ENCODE measurements around the gene PHYHIPL. TPM values are rescaled to one million over a fixed set of nuclear protein-coding genes. Genes with fewer than 3 reads are reported as not detected.

The PHYHIPL gene
- total and polyA plus RNA-seq, 12 donors = 0.03 TPM; not detected in 11

DNA sequence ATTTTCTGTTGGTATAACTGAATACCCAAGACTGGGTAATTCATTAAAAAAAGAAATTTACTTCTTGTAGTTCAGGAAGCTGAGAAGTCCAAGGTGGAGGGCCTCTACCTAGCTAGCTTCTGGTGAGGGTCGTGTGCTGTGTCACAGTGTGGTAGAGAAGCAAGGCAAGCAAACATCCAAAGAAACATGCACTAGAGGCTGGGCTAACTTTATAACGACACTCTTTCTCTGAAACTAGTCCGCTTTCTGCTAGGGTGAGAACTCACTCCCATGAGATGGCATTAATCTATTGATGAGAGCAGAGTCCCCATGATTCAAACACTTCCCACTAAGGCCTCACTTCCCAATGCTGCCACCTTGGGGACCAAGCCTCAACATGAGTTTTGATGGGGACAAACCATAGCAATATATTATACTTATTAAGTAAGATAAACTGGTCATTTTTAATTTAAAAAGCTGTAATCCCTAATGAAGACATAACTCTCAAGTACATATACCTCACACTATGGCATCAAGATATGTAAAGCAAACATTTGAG lies 50.8 kb downstream of the PHYHIPL start:
- ATAC-seq = no peak
- no peaks in the 10 kb centered on the region for H3K36me3 ChIP-seq
- intact Hi-C loops (cut with DNase I) = loop anchor here in 1 of 10 donors (5.0 kb wide), 1 partner anchor 240 kb away; no protein-coding TSS in a partner anchor

DNA sequence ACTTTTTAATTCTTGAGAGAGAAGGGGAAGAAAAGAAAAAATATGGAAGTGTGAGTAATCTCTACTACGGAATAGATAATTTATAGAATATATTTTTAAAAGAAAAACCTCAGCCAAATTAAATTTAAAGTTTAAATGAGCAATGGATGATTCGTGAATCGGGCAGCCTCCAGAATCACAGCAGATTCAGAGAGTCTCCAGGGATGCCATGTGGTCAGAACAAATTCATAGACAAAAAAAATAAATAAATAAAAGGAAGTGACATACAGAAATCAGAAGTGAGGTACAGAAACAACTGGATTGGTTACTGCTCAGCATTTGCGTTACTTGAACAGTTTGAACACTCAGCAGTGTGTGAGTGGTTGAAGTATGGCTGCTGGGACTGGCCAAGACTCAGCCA lies 53.0 kb downstream of the PHYHIPL start:
- intact Hi-C loops (cut with DNase I) = loop anchor here in 1 of 10 donors (5.0 kb wide), 1 partner anchor 238 kb away; no protein-coding TSS in a partner anchor
- H3K27me3 ChIP-seq = no peaks in the 10 kb centered on the region
- no peak for ATAC-seq
- H3K9me3 ChIP-seq = no peaks in the 10 kb centered on the region
- H3K4me1 ChIP-seq = no peaks in the 10 kb centered on the region
- no peaks in the 10 kb centered on the region for H3K36me3 ChIP-seq
- H3K27ac ChIP-seq = no peak overlapping the region
- TF ChIP-seq, protein P1, sequence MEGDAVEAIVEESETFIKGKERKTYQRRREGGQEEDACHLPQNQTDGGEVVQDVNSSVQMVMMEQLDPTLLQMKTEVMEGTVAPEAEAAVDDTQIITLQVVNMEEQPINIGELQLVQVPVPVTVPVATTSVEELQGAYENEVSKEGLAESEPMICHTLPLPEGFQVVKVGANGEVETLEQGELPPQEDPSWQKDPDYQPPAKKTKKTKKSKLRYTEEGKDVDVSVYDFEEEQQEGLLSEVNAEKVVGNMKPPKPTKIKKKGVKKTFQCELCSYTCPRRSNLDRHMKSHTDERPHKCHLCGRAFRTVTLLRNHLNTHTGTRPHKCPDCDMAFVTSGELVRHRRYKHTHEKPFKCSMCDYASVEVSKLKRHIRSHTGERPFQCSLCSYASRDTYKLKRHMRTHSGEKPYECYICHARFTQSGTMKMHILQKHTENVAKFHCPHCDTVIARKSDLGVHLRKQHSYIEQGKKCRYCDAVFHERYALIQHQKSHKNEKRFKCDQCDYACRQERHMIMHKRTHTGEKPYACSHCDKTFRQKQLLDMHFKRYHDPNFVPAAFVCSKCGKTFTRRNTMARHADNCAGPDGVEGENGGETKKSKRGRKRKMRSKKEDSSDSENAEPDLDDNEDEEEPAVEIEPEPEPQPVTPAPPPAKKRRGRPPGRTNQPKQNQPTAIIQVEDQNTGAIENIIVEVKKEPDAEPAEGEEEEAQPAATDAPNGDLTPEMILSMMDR (IDR thresholded peaks at IDR 0.05) = no peak
- WGBS, 2 donors = 94 to 97% methylated on average over 4 of the region's 4 CpGs
- H3K4me3 ChIP-seq = no peak overlapping the region
- DNase-seq = no peak

More for the DNA sequence above, 50.8 kb downstream of the PHYHIPL start:
- H3K4me3 ChIP-seq = no peak overlapping the region
- H3K27ac ChIP-seq = no peak overlapping the region
- TF ChIP-seq, protein P1 (IDR thresholded peaks at IDR 0.05) = no peak
- H3K4me1 ChIP-seq = no peaks in the 10 kb centered on the region
- DNase-seq = no peak
- 87 to 95% methylated on average over 3 of the region's 3 CpGs for WGBS, 2 donors
- H3K27me3 ChIP-seq = no peaks in the 10 kb centered on the region
- no peaks in the 10 kb centered on the region for H3K9me3 ChIP-seq

DNA sequence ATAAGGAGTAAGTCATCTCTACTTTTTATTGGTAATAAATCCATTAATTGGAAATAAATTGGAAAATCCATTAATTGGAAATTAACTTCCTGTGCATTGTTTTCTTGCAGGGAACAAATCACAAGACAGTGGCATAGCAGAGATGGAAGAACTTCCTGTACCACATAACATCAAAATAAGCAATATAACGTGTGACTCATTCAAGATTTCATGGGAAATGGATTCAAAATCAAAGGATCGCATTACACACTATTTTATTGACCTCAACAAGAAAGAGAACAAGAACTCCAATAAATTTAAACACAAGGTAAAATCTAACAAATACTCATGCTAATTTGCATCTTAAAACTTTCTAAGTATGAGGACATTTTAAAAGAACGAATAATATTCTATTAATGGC lies 57.8 kb downstream of the PHYHIPL start:
- Histone ChIP-seq H3K27me3 (no peaks in the 10 kb centered on the region), H3K36me3 (no peaks in the 10 kb centered on the region), H3K9me3 (no peaks in the 10 kb centered on the region), H3K27ac (no peak overlapping the region), H3K4me3 (no peak overlapping the region), H3K4me1 (no peaks in the 10 kb centered on the region)
- intact Hi-C loops (cut with DNase I) = loop anchor here in 4 of 10 donors (2.0 to 10.0 kb wide), 6 partner anchors 281 to 451 kb away; no protein-coding TSS in a partner anchor
- ATAC-seq = no peak
- WGBS, 2 donors = 69 to 76% methylated on average over 3 of the region's 3 CpGs
- TF ChIP-seq, protein P1 (IDR thresholded peaks at IDR 0.05) = no peak
- DNase-seq = no peak

DNA sequence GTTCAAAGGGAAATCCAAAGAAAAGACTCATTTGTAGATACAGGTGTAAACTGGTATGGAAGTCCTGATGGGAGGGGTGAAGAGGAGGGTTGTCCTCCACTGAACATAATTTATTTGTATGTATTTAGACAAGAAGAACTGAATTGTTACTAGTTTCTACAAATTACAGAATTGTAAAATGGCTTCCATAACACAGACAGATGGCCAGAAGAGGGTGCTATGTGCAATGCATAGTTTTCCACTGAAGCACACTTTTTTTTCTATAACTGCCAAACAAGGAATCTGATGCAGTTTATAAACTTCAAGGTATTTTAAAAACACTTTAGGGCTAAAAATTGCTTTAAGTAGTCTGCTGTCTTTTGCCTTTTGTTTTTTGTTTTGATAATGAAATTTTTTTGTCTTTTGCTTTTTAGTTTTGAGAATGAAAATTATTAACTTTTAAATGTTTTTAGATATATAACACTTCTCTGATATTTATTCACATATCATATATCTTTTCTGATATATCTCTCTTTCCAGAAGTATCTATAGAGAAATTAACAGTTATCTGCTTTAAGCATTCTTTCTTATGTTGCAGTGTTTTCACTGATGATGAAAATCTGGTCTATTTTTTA lies 58.5 kb downstream of the PHYHIPL start:
- Histone ChIP-seq H3K36me3 (no peaks in the 10 kb centered on the region), H3K4me1 (no peaks in the 10 kb centered on the region), H3K27me3 (no peaks in the 10 kb centered on the region), H3K9me3 (no peaks in the 10 kb centered on the region), H3K27ac (no peak overlapping the region), H3K4me3 (no peak overlapping the region)
- DNase-seq = peak in 1 of 2 donors; percentile 30
- TF ChIP-seq, protein P1 (IDR thresholded peaks at IDR 0.05) = peak; percentile 30 to 78 (median 62)
- intact Hi-C loops (cut with DNase I) = loop anchor here in 6 of 10 donors (2.0 to 10.0 kb wide), 10 partner anchors 232 to 597 kb away; no protein-coding TSS in a partner anchor
- no peak for ATAC-seq

Data from heart right ventricle (tissue), 16 donors.